ENCODE data around the gene NXT1. TPM values are rescaled to one million over a fixed set of nuclear protein-coding genes. Genes with fewer than 3 reads are reported as not detected.

Gene NXT1
- total and polyA plus RNA-seq, 11 donors, result 4.2 to 20.1 (median 9.1) TPM

DNA sequence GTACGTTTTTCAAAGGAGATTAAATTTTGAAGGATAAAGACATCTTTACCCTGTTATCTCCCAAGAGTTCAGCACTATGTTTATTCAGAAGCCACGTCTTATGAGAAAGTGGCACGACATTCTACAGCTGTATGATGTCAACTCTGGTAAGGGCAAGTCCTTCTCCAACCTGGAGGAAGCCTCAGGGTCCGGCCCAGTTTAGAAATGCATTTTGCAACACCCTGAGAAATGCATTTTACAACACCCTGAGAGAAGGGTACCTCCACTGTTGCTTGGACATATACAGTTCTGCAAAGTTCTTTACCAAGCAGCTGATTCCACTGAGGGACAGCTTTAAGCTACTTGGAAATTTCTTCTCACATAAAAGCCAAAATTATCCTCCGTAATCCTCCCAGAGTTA, 53.2 kb downstream of the NXT1 start:
- H3K4me3 ChIP-seq, result no peak overlapping the region
- no peaks in the 10 kb centered on the region for H3K9me3 ChIP-seq
- no peak for ATAC-seq
- intact Hi-C loops (cut with DNase I), result no loop called here
- peaks cover 0 to 48% (median 25%) of the 10 kb centered on the region in 12 donors for H3K4me1 ChIP-seq
- peaks cover 0 to 28% (median 6%) of the 10 kb centered on the region in 9 donors for H3K36me3 ChIP-seq
- DNase-seq, result no peak
- H3K27ac ChIP-seq, result no peak overlapping the region
- H3K27me3 ChIP-seq, result no peaks in the 10 kb centered on the region
- 47 to 62% (median 50%) methylated on average over 5 of the region's 5 CpGs for WGBS, 4 donors
- no peak for TF ChIP-seq POLR2A (IDR thresholded peaks at IDR 0.05)
- no peak for TF ChIP-seq CTCF (IDR thresholded peaks at IDR 0.05)

DNA sequence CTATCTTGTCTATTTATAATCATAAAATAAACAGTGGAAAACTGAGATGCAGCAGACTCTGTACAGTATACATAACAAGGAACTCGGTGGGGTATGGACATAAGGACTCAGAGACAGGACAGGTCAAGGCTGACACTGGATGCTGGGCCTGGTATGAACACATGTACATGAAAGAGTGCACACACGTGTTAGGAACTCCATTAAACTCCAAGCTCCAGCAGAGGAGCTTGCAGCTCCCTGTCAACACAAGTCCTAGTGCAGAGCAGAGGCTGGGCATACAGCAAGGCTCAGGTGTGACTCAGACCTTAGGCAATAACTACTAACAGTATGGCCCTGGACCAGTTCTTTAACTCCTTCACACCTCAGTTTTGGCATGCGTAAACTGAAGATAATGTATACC, 53.6 kb downstream of the NXT1 start:
- Histone ChIP-seq H3K36me3 (peaks cover 0 to 27% (median 6%) of the 10 kb centered on the region in 9 donors), H3K4me3 (no peak overlapping the region), H3K27me3 (no peaks in the 10 kb centered on the region), H3K4me1 (peaks cover 0 to 49% (median 28%) of the 10 kb centered on the region in 12 donors), H3K9me3 (no peaks in the 10 kb centered on the region), H3K27ac (no peak overlapping the region)
- TF ChIP-seq CTCF (IDR thresholded peaks at IDR 0.05) (no peak), POLR2A (IDR thresholded peaks at IDR 0.05) (no peak)
- 47 to 70% (median 53%) methylated on average over 3 of the region's 3 CpGs for WGBS, 4 donors
- ATAC-seq, result peak in 3 of 4 donors; percentile 20 to 55 (median 52)
- intact Hi-C loops (cut with DNase I), result no loop called here
- no peak for DNase-seq

Other genes with a start within 250 kb of the NXT1 start
- 10 to 100 TPM; 16.5 to 34.6 (median 27.9) TPM for gene GZF1, start 11.4 kb downstream of the NXT1 start, total RNA-seq
- 10 to 100 TPM in 1 of 2 donors, 1 to 10 TPM in 1; 8.6 to 15.2 TPM for gene GZF1, start 11.4 kb downstream of the NXT1 start, polyA plus RNA-seq
- 1 to 10 TPM; 2.8 to 8.4 (median 4.7) TPM for gene NAPB, start 70.7 kb downstream of the NXT1 start, total RNA-seq
- 1 to 10 TPM; 3.5 to 3.7 TPM for gene NAPB, start 70.7 kb downstream of the NXT1 start, polyA plus RNA-seq
- not detected for gene CSTL1, start 88.9 kb downstream of the NXT1 start, total RNA-seq
- not detected for gene CSTL1, start 88.9 kb downstream of the NXT1 start, polyA plus RNA-seq
- not detected for gene CST11, start 102.1 kb downstream of the NXT1 start, total RNA-seq
- not detected for gene CST11, start 102.1 kb downstream of the NXT1 start, polyA plus RNA-seq
- gene CST8, start 140.3 kb downstream of the NXT1 start, total RNA-seq, result not detected
- not detected for gene CST8, start 140.3 kb downstream of the NXT1 start, polyA plus RNA-seq
- gene CST9L, start 217.7 kb downstream of the NXT1 start, total RNA-seq, result not detected
- not detected for gene CST9L, start 217.7 kb downstream of the NXT1 start, polyA plus RNA-seq

Data from heart left ventricle (tissue), 16 donors.